SK-N-SH (cell line): ENCODE results near the gene DOCK4. TPM values are rescaled to one million over a fixed set of nuclear protein-coding genes. Genes with fewer than 3 reads are reported as not detected.

Source experiments
- CTCF ChIA-PET: fragments of 300-600, 350-600 bp; formaldehyde crosslinking; extraction: SDS; loops from one replicate; lab custom pipeline; 2021; lab: Yijun Ruan, JAX
- POLR2A ChIA-PET: fragments of 350-600 bp; sonication (Branson Sonifier 250); formaldehyde crosslinking; extraction: SDS; loops from one replicate; lab custom pipeline; 2020; ENCODE audit warnings: antibody characterized with exemption, inconsistent platforms; lab: Yijun Ruan, JAX
- DNase-seq: peaks from one replicate; pipeline ENCODE4 v3.0.0; 2012
- H2AFZ ChIP-seq: fragments of 200-600 bp; sonication (generic); 2 replicates; pipeline ENCODE4 v1.8.1; 2016; ENCODE audit warnings: antibody characterized with exemption, mild to moderate bottlenecking, low read depth
- H3F3A ChIP-seq: fragments of 200-600 bp; sonication (generic); replicated peaks from 2 replicates; pipeline ENCODE3; 2016; ENCODE audit warnings: antibody characterized with exemption, mild to moderate bottlenecking; ENCODE audit not compliant: insufficient read depth
- H3K27ac ChIP-seq, 2 experiments: fragments of 200-500 bp in 1 of 2; fragments of 200-600 bp in 1 of 2; sonication (Bioruptor generic) in 1 of 2; sonication (generic), shearing (Covaris generic) in 1 of 2; 2 replicates each; pipeline versions ENCODE4 v1.5.1 to v1.6.1; 2014 to 2016; ENCODE audit warnings: low read depth in 2 of 2, inconsistent platforms in 1 of 2, low read length in 1 of 2, mild to moderate bottlenecking in 1 of 2, mixed read lengths in 1 of 2
- H3K27me3 ChIP-seq: fragments of 200-600 bp; sonication (generic), shearing (Covaris generic); 2 replicates; pipeline ENCODE4 v1.6.1; 2016; ENCODE audit warnings: mixed run types; ENCODE audit not compliant: insufficient read depth
- H3K36me3 ChIP-seq, 2 experiments: fragments of 200-500 bp in 1 of 2; fragments of 200-600 bp in 1 of 2; sonication (Bioruptor generic) in 1 of 2; sonication (generic) in 1 of 2; replicated peaks in 1 of 2; 2 replicates each; pipeline versions ENCODE3 to v1.5.1; 2014 to 2016; ENCODE audit warnings: low read length in 1 of 2, mild to moderate bottlenecking in 1 of 2; ENCODE audit not compliant: insufficient read depth in 2 of 2, control insufficient read depth in 1 of 2
- H3K4me1 ChIP-seq, 2 experiments: fragments of 200-500 bp in 1 of 2; fragments of 200-600 bp in 1 of 2; sonication (Bioruptor generic) in 1 of 2; sonication (generic), shearing (Covaris generic) in 1 of 2; 2 replicates each; pipeline versions ENCODE4 v1.5.1 to v1.6.1; 2014 to 2016; ENCODE audit warnings: low read depth in 1 of 2, low read length in 1 of 2, mixed run types in 1 of 2; ENCODE audit not compliant: insufficient read depth in 2 of 2, control insufficient read depth in 1 of 2
- H3K4me2 ChIP-seq: fragments of 200-600 bp; sonication (generic), shearing (Covaris generic); 2 replicates; pipeline ENCODE4 v1.6.1; 2017; ENCODE audit warnings: mixed run types
- H3K4me3 ChIP-seq, 2 experiments: fragments of 200-500 bp in 1 of 2; fragments of 200-600 bp in 1 of 2; sonication (Bioruptor generic) in 1 of 2; sonication (generic), shearing (Covaris generic) in 1 of 2; 2 replicates each; pipeline versions ENCODE4 v1.5.1 to v1.8.1; 2014 to 2016; ENCODE audit warnings: low read depth in 2 of 2, inconsistent platforms in 1 of 2, low read length in 1 of 2, mild to moderate bottlenecking in 1 of 2, mixed read lengths in 1 of 2, moderate library complexity in 1 of 2
- H3K79me2 ChIP-seq: fragments of 200-600 bp; sonication (generic); 2 replicates; pipeline ENCODE4 v1.8.1; 2017; ENCODE audit warnings: mild to moderate bottlenecking; ENCODE audit not compliant: insufficient read depth
- H3K9ac ChIP-seq: fragments of 200-600 bp; sonication (generic); 2 replicates; pipeline ENCODE4 v1.6.1; 2017; ENCODE audit warnings: mixed run types
- H3K9me2 ChIP-seq: fragments of 200-600 bp; sonication (generic); 2 replicates; pipeline ENCODE4 v1.6.1; 2017; ENCODE audit warnings: mixed run types
- H3K9me3 ChIP-seq: fragments of 200-600 bp; sonication (generic); 2 replicates; pipeline ENCODE4 v1.6.1; 2017; ENCODE audit warnings: mixed run types, mild to moderate bottlenecking, moderate library complexity
- H4K20me1 ChIP-seq: fragments of 200-600 bp; sonication (generic); 2 replicates; pipeline ENCODE4 v1.6.1; 2017; ENCODE audit warnings: mild to moderate bottlenecking, mixed run types; ENCODE audit not compliant: insufficient read depth
- CHD2 ChIP-seq: fragments of 150-350 bp; IDR thresholded peaks from 2 replicates; pipeline ENCODE4 v1.6.1; 2018; ENCODE audit warnings: low read length; ENCODE audit not compliant: partially characterized antibody
- ELF1 ChIP-seq: IDR thresholded peaks from 2 replicates; pipeline ENCODE4 v1.4.0; 2012
- EP300 ChIP-seq, 2 experiments: IDR thresholded peaks; 2 replicates each; pipeline versions ENCODE4 v1.4.0 to v1.6.1; 2012; ENCODE audit warnings: borderline replicate concordance in 1 of 2, low read depth in 1 of 2, low read length in 1 of 2
- EZH2phosphoT487 ChIP-seq: fragments of 200-600 bp; sonication (generic); IDR thresholded peaks from 2 replicates; pipeline ENCODE4 v1.6.1; 2017; ENCODE audit warnings: low read depth, mixed run types, mild to moderate bottlenecking, antibody characterized with exemption, moderate library complexity, borderline replicate concordance
- FOSL2 ChIP-seq: IDR thresholded peaks from 2 replicates; pipeline ENCODE4 v1.4.0; 2012; ENCODE audit warnings: low read depth, mild to moderate bottlenecking, moderate library complexity, borderline replicate concordance
- FOXJ3 ChIP-seq: sonication (generic); formaldehyde crosslinking; IDR thresholded peaks from 2 replicates; pipeline ENCODE4 v1.5.1; 2020; ENCODE audit warnings: mild to moderate bottlenecking, missing genetic modification reagents
- GABPA ChIP-seq: IDR thresholded peaks from 2 replicates; pipeline ENCODE4 v1.4.0; 2012; ENCODE audit warnings: low read depth, mild to moderate bottlenecking
- GATA2 ChIP-seq: sonication (generic); formaldehyde crosslinking; IDR thresholded peaks from 2 replicates; pipeline ENCODE4 v1.5.0; 2020; ENCODE audit warnings: mild to moderate bottlenecking, missing genetic modification reagents
- JUND ChIP-seq: IDR thresholded peaks from 2 replicates; pipeline ENCODE4 v1.4.0; 2012
- MEF2A ChIP-seq: IDR thresholded peaks from 2 replicates; pipeline ENCODE4 v1.4.0; 2012; ENCODE audit warnings: low read depth, borderline replicate concordance
- MXI1 ChIP-seq: IDR thresholded peaks from 2 replicates; pipeline ENCODE4 v1.6.1; 2012; ENCODE audit warnings: mild to moderate bottlenecking, low read depth, low read length, improper control_type of control experiment
- NFIC ChIP-seq: IDR thresholded peaks from 2 replicates; pipeline ENCODE4 v1.4.0; 2012; ENCODE audit warnings: borderline replicate concordance
- NRF1 ChIP-seq: IDR thresholded peaks from 2 replicates; pipeline ENCODE4 v1.6.1; 2012; ENCODE audit warnings: low read depth, mild to moderate bottlenecking, low read length
- POLR2AphosphoS5 ChIP-seq: IDR thresholded peaks from 2 replicates; pipeline ENCODE4 v1.6.1; 2012; ENCODE audit warnings: low read depth, low read length
- RAD21 ChIP-seq: IDR thresholded peaks from 2 replicates; pipeline ENCODE4 v1.6.1; 2012; ENCODE audit warnings: mild to moderate bottlenecking, low read length
- RCOR1 ChIP-seq: fragments of 150-350 bp; IDR thresholded peaks from 2 replicates; pipeline ENCODE4 v1.6.1; 2017; ENCODE audit warnings: antibody characterized with exemption, low read length
- RXRA ChIP-seq: IDR thresholded peaks from 2 replicates; pipeline ENCODE4 v1.4.0; 2012; ENCODE audit warnings: low read depth, mild to moderate bottlenecking, borderline replicate concordance
- SIN3A ChIP-seq: IDR thresholded peaks from 2 replicates; pipeline ENCODE4 v1.6.1; 2012; ENCODE audit warnings: low read depth, mild to moderate bottlenecking, low read length, moderate library complexity, borderline replicate concordance
- SMC3 ChIP-seq: IDR thresholded peaks from 2 replicates; pipeline ENCODE4 v1.6.1; 2012; ENCODE audit warnings: low read depth, low read length, improper control_type of control experiment
- TCF12 ChIP-seq: IDR thresholded peaks from 2 replicates; pipeline ENCODE4 v1.4.0; 2012
- TEAD4 ChIP-seq: IDR thresholded peaks from 2 replicates; pipeline ENCODE4 v1.4.0; 2012; ENCODE audit warnings: mild to moderate bottlenecking, borderline replicate concordance; ENCODE audit not compliant: insufficient read depth
- YY1 ChIP-seq: IDR thresholded peaks from 2 replicates; pipeline ENCODE4 v1.4.0; 2012; ENCODE audit warnings: low read depth, mild to moderate bottlenecking
- WGBS: methylation state at CpG from one replicate; pipeline ENCODE4 v1.1.6; 2017; ENCODE audit warnings: low lambda C conversion rate; 5-methylcytosine and 5-hydroxymethylcytosine counted together
- polyA plus RNA-seq, 3 experiments: library from polyadenylated mRNA; depleted of rRNA; stranded (reverse); fragments of >200 nt; gene quantifications; 2 replicates each; pipeline ENCODE4 v1.2.3, GENCODE V29; 2012
- TF ChIP-seq, protein P1 (sequence below): IDR thresholded peaks from 2 replicates; pipeline ENCODE4 v1.4.0; 2012; ENCODE audit warnings: low read depth, borderline replicate concordance
- TF ChIP-seq, protein P2 (sequence below): fragments of 200-600 bp; sonication (generic); IDR thresholded peaks from 2 replicates; pipeline ENCODE4 v1.6.1; 2017; ENCODE audit warnings: antibody characterized with exemption, mild to moderate bottlenecking, moderate library complexity
- TF ChIP-seq, protein P3 (sequence below): IDR thresholded peaks from 2 replicates; pipeline ENCODE4; 2012
- TF ChIP-seq, protein P4 (sequence below): IDR thresholded peaks from 2 replicates; pipeline ENCODE4 v1.6.1; 2012; ENCODE audit warnings: mild to moderate bottlenecking, low read depth, low read length, moderate library complexity
- TF ChIP-seq, protein P5 (sequence below): IDR thresholded peaks from 2 replicates; pipeline ENCODE4 v1.4.0; 2012; ENCODE audit warnings: low read depth

The DOCK4 gene
- polyA plus RNA-seq, 1 of the 3 experiments (the other 2 are of a cell fraction) = 8.5 TPM

DNA sequence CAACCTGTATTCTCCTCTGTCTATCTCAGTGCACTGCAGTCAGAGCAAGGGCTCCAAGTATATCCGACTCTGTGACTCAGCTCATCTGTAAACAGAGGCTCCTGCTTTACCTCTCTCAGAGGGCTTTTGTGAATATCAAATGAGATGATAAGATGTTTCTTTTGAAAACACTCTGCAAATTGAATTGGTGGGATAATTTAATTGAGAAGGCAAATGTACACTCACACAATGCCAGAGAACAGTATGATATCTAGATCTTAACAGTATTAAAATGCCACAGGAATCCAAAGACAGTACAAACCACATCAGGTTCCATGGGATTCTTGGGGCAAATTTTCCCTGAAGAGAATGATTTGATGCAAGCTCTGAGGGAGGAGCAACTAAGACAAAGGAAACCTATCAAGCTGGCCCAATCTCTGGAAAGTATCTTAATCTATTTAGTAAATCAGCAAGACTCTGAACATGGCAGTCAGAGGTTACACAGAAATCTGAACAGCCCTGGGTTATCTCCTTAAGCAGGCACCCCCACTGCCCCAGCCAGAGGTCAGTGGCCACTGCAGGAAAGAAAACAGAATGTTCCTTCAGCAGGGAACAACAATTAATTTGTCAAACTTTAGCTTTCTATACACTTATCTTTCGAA, 45.9 kb downstream of the DOCK4 start:
- CTCF ChIA-PET = interaction anchor here (0.7 to 1.3 kb wide), 3 partner anchors 11 to 43 kb away, joined by 3 to 4 read pairs (median 3); no protein-coding TSS in a partner anchor
- DNase-seq = peak; percentile 43
- Histone ChIP-seq H3K27me3 (no peaks in the 10 kb centered on the region), H3K4me2 (peak overlapping the region; percentile 67), H3F3A (peaks cover 13% of the 10 kb centered on the region), H3K9ac (no peak overlapping the region; the same call in 1 of the 2 replicates), H3K9me2 (no peaks in the 10 kb centered on the region), H2AFZ (peak overlapping the region; percentile 43; the same call in 1 of the 2 replicates), H3K36me3 (no peaks in the 10 kb centered on the region), H3K79me2 (no peaks in the 10 kb centered on the region), H3K9me3 (no peaks in the 10 kb centered on the region), H3K4me1 (peaks cover 29 to 44% of the 10 kb centered on the region in 2 experiments), H4K20me1 (no peaks in the 10 kb centered on the region), H3K27ac (peak overlapping the region; percentile 76 to 80), H3K4me3 (peak overlapping the region; percentile 21 to 28)
- 2% methylated on average over 2 of the region's 2 CpGs for WGBS
- POLR2A ChIA-PET = no interaction called here
- TF ChIP-seq, protein P1, sequence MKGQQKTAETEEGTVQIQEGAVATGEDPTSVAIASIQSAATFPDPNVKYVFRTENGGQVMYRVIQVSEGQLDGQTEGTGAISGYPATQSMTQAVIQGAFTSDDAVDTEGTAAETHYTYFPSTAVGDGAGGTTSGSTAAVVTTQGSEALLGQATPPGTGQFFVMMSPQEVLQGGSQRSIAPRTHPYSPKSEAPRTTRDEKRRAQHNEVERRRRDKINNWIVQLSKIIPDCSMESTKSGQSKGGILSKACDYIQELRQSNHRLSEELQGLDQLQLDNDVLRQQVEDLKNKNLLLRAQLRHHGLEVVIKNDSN = 0 out of 2 replicates have a peak, but pooled peaks have one; percentile 10
- TF ChIP-seq EZH2phosphoT487 = no peak
- peak; percentile 86; the same call in 1 of the 2 replicates for TF ChIP-seq FOXJ3 (CRISPR knock-in tag)
- TF ChIP-seq, protein P2, sequence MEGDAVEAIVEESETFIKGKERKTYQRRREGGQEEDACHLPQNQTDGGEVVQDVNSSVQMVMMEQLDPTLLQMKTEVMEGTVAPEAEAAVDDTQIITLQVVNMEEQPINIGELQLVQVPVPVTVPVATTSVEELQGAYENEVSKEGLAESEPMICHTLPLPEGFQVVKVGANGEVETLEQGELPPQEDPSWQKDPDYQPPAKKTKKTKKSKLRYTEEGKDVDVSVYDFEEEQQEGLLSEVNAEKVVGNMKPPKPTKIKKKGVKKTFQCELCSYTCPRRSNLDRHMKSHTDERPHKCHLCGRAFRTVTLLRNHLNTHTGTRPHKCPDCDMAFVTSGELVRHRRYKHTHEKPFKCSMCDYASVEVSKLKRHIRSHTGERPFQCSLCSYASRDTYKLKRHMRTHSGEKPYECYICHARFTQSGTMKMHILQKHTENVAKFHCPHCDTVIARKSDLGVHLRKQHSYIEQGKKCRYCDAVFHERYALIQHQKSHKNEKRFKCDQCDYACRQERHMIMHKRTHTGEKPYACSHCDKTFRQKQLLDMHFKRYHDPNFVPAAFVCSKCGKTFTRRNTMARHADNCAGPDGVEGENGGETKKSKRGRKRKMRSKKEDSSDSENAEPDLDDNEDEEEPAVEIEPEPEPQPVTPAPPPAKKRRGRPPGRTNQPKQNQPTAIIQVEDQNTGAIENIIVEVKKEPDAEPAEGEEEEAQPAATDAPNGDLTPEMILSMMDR = no peak
- TF ChIP-seq GATA2 (CRISPR knock-in tag) = peak; percentile 92
- no peak for TF ChIP-seq ELF1
- TF ChIP-seq NFIC = peak; percentile 63; the same call in 1 of the 2 replicates
- peak; percentile 41 for TF ChIP-seq RAD21
- TF ChIP-seq GABPA = no peak
- no peak; the same call in 1 of the 2 replicates for TF ChIP-seq RXRA
- TF ChIP-seq TEAD4 = peak; percentile 91
- TF ChIP-seq NRF1 = no peak
- TF ChIP-seq FOSL2 = peak; percentile 47; the same call in 1 of the 2 replicates
- peak; percentile 10; the same call in 1 of the 2 replicates for TF ChIP-seq MEF2A
- peak; percentile 85 for TF ChIP-seq CHD2
- peak; percentile 25; the same call in 1 of the 2 replicates for TF ChIP-seq YY1
- TF ChIP-seq TCF12 = peak; percentile 75
- TF ChIP-seq MXI1 = 0 out of 2 replicates have a peak, but pooled peaks have one; percentile 16
- TF ChIP-seq SMC3 = no peak
- TF ChIP-seq POLR2AphosphoS5 = peak; percentile 84
- TF ChIP-seq JUND = peak; percentile 59
- TF ChIP-seq RCOR1 = peak; percentile 100
- TF ChIP-seq, protein P3, sequence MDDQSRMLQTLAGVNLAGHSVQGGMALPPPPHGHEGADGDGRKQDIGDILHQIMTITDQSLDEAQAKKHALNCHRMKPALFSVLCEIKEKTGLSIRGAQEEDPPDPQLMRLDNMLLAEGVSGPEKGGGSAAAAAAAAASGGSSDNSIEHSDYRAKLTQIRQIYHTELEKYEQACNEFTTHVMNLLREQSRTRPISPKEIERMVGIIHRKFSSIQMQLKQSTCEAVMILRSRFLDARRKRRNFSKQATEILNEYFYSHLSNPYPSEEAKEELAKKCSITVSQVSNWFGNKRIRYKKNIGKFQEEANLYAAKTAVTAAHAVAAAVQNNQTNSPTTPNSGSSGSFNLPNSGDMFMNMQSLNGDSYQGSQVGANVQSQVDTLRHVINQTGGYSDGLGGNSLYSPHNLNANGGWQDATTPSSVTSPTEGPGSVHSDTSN = peak; percentile 48; the same call in 1 of the 2 replicates
- TF ChIP-seq, protein P4, sequence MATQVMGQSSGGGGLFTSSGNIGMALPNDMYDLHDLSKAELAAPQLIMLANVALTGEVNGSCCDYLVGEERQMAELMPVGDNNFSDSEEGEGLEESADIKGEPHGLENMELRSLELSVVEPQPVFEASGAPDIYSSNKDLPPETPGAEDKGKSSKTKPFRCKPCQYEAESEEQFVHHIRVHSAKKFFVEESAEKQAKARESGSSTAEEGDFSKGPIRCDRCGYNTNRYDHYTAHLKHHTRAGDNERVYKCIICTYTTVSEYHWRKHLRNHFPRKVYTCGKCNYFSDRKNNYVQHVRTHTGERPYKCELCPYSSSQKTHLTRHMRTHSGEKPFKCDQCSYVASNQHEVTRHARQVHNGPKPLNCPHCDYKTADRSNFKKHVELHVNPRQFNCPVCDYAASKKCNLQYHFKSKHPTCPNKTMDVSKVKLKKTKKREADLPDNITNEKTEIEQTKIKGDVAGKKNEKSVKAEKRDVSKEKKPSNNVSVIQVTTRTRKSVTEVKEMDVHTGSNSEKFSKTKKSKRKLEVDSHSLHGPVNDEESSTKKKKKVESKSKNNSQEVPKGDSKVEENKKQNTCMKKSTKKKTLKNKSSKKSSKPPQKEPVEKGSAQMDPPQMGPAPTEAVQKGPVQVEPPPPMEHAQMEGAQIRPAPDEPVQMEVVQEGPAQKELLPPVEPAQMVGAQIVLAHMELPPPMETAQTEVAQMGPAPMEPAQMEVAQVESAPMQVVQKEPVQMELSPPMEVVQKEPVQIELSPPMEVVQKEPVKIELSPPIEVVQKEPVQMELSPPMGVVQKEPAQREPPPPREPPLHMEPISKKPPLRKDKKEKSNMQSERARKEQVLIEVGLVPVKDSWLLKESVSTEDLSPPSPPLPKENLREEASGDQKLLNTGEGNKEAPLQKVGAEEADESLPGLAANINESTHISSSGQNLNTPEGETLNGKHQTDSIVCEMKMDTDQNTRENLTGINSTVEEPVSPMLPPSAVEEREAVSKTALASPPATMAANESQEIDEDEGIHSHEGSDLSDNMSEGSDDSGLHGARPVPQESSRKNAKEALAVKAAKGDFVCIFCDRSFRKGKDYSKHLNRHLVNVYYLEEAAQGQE = no peak
- TF ChIP-seq, protein P5, sequence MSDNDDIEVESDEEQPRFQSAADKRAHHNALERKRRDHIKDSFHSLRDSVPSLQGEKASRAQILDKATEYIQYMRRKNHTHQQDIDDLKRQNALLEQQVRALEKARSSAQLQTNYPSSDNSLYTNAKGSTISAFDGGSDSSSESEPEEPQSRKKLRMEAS = 0 out of 2 replicates have a peak, but pooled peaks have one; percentile 50
- peak; percentile 47 to 87; a peak in 3 of 4 replicates for TF ChIP-seq EP300 (IDR thresholded peaks at IDR 0.05; ENCODE audit: borderline replicate concordance in 1 of 2, low read depth in 1 of 2, low read length in 1 of 2)
- no peak; the same call in 1 of the 2 replicates for TF ChIP-seq SIN3A
